Endothelial cell of hepatic sinusoid (primary cell): Measurements from ENCODE around the gene NPIPB12.
"Not testable (repeated sequence)": the region's sequence is repeated elsewhere in the genome, so short reads cannot be mapped to it uniquely, and the experiment has no call there.

Experiments used
- in situ Hi-C: cut with HindIII; loops from 2 replicates; pipeline ENCODE4 v1.10.0; 2017; ENCODE audit warnings: low sequenced_read_pairs

The NPIPB12 gene

DNA sequence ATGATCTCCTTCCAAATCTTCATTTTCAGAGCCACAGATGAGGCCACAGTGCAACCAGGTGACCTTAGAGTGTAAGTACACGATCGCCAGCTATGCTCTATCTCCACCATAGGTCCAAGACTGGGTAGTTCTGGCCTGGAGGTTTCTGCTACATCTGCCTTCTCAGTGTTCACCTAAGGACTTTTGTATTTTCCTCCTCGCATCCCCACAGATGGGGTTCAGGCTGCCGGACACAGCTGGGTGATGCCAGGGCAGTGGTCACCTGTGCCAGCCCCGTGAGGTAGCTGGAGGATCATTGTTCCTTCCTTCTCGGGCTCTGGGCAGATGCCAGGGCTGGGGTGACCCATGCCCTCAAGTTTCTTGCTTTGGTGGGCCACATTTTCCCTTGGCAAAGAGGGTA is at the start of gene NPIPB12:
Gene NPIPB12 (minus strand): TSS at position 101 of the 400 bp plus-strand sequence.
- in situ Hi-C loops, result not testable (repeated sequence)

DNA sequence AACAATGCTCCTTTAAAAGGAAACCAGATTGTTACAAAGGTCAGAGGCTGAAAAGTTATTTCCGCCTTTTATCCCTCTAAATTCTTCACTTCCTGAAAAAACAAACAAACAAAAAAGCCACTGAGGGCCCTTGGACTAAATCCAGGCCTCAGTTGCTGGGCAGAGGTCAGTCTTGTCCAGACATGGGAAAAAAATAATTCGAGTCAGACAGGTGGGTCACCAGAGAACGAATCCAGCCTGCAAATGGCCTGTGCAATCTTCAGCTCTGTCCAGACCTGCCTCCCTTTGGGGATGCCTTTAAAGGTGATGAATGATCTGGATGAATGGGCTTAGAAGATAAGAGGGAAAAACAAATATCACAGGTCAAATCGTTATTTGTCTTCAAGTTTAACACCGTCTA is 15.3 kb upstream of the NPIPB12 start:
- in situ Hi-C loops, result not testable (repeated sequence)

DNA sequence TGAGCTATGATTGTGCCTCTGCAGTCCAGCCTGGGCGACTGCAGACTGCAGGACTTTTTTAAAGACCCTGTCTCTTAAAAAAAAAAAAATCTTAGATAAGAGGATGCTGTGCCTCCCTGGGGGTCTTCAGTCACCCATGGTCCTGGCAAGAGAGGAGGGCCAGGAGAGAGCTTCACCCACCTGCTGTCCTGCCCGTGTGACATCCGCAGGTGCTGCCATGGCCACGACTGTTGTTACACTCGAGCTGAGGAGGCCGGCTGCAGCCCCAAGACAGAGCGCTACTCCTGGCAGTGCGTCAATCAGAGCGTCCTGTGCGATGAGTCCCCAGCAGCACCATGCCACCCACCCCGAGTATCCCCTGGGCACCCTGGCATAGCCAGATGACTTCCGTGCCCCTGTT is 23.9 kb downstream of the NPIPB12 start:
- in situ Hi-C loops, result not testable (repeated sequence)

GRCh38 chr16:29472065-29472464 is 34.1 kb downstream of the NPIPB12 start:
- in situ Hi-C loops, result not testable (repeated sequence)

DNA sequence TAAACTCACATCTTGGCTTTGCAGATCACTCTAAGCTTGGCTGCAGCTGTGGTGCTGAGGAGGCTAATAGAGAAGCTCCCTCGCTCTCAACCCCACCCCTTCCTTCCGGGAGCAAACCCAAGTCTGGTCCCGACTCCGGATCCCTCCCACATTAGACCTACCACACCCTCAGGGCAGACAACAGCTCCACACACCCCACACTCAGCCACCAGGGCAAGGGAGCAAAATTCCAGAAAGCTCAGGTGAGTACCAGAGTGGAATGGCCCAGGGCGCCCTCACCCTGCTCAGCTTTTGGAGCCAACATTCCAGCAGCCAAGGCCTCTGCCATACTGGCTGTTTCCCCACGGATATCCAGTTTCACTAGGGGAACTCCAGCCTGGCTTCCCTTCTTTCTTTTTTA is 36.5 kb downstream of the NPIPB12 start:
- in situ Hi-C loops, result not testable (repeated sequence)

DNA sequence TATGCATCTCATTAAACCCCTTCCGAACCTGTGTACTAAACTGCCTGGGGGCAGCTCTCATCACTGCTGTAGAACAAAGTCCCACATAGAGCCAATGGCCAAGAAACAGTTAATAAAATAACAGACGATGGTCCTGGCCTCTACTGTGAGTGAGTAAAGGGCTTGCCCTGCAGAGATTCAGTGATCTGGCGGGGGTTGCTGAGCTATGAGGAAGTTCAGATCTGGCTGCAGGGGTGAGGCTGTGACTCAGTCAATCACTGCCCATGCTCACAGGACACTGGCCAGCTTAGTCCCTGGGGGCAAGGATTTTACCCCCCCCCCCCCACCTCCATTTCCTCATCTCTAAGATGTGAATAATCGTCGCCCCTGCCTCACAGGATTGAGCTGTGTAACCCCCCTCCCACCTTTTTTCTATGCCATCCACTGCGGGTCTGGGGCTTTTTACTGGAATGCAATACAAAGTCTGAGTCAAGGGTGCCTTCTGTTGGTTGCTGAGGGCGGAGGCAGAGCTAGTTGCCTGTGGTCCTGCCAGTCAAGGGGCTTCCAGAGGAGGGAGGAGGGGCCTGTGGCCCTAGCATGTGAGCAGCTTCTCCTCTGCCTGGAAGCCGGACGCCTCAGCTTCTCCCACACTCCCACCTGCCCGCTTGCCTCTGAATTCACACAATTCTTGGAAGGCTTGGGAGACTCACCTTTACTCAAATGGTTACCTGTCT is 38.4 kb downstream of the NPIPB12 start:
- in situ Hi-C loops, result not testable (repeated sequence)

DNA sequence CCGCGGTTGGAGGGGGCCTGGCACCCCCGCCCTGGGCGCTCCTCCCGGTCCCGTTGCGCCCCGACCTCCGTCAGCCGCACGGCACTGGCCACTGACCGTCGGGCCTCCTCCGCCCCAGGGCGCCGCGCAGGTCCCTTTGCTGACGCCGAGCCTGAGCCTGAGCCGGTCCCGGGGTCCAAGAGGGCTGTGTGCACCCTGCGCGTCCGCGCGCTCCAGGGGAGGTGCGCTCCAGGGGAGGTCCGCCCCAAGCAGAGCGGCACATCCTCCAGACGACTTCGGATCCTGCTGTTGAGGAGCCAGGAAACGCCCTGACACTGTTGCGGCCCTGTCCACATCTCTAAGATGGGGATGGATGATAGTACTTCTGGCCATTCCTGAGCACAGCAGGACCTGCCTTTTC is 39.3 kb downstream of the NPIPB12 start:
- in situ Hi-C loops, result not testable (repeated sequence)

DNA sequence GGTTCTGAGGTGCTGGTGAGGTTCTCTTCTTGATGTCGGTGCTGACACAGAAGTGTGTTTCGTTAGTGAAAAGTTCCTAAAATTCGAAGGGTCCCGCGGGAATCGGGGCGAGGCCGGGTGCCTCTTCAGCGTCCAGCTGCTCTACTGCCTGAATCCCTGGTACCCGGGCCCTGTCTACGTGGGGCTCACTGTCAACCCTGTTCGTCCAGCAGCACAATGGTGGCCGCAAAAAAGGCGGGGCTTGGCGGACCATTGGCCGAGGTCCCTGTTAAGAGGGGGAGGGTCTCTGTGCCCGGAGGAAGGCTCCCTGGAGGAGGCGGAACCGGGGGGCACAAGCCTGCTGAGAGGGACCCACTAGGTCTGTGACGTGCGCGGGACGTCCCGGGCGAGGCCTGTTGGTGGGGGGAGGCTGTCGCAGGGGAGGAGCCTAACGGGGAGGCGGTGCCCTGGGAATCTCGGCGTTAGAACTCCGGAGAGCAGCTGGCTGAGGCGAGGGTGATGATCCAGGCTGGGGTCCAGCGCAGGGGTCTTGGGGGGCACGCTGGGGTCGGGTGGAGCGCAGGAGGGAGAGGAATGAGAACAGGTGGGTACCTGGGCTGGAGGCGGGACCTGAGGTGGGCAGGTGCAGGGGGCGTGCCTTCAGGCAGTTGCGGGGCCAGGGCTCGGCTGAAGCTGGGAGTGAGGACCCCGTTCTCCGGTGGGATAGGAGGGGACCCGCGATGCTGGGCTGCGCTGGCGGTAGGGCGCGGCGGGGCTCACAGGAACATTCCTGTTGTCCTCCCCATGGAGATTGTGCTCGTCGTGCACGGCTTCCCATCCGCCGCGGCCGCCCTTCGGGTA is 40.0 kb downstream of the NPIPB12 start:
- in situ Hi-C loops, result not testable (repeated sequence)

GRCh38 chr16:29460647-29461030 is 45.6 kb downstream of the NPIPB12 start:
- in situ Hi-C loops, result not testable (repeated sequence)

- in situ Hi-C loops, result not testable (repeated sequence)
These were observed 46.2 kb downstream of the NPIPB12 start, which contains the start of gene SULT1A4 for GRCh38 chr16:29459706-29460646. TSS of gene SULT1A4 (plus strand) at chr16:29459913. CDS start at chr16:29461386, 1,473 bp downstream.

DNA sequence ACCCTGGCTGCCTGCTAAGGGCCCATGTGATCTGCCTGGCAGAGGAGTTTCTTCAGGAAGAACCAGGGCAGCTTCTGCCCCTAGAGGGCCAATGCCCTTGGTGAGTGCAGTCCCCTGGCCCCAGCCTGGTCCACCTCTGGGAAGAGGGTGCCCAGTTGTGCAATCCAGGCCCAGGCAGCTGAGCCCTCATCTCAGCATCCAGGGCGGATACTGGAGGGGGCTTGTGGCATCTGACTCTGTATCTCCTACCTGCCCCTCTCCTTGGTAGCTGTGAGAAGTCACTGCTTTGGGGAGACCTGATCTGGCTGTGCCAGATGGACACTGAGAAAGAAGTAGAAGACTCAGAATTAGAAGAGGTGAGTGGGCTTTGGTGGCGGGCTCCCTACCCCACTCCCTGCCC is 48.5 kb downstream of the NPIPB12 start:
- in situ Hi-C loops, result not testable (repeated sequence)

DNA sequence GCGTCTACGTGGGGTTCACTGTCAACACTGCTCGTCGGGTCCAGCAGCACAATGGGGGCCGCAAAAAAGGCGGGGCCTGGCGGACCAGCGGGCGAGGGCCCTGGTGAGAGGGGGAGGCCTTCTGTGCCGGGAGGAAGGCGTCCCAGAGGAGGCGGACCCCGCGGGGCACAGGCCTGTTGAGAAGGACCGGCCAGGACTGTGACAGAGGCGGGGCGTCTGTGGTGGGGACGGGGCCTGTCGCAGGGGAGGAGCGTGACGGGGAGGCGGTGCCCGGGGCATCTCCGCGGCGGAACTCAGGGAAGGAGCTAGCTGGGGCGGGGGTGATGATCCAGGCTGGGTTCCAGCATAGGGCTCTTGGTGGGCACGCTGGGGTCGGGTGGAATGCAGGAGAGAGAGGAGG is 51.4 kb downstream of the NPIPB12 start:
- in situ Hi-C loops, result not testable (repeated sequence)

GRCh38 chr16:29454269-29454668 is 51.9 kb downstream of the NPIPB12 start, which contains the start of the genes BOLA2 and SLX1B:
TSS of gene BOLA2 (minus strand) at chr16:29454351. CDS start at chr16:29454253, 98 bp downstream.
TSS of gene SLX1B (plus strand) at chr16:29454533.
- in situ Hi-C loops, result not testable (repeated sequence)

DNA sequence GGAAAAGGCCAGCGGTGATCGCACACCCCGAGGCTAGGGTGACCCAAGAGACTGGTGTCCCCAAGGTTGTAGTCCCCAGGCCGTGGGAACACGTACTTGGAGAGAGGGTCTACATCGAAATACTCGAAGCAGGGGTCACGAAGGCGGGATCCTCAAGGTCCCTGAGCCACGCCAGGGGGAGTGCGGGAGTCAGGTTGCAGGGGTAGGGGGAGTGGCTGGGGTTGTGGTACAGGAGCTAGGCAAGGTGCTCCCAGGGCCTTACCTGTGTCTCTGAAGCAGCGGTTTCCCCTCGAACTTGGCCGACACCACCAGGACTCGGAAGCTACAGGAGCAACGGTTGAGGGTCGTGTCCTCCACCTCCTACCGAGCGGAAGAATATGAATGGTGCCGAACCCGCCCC is 52.5 kb downstream of the NPIPB12 start:
- in situ Hi-C loops, result not testable (repeated sequence)
